Stimulated activated CD8-positive, alpha-beta memory T cell treated with anti-CD3 and anti-CD28 coated beads, Interleukin-15, amount 100 ng/mL, for 1 hour (primary cell): ENCODE results near the gene PREB.

Experiments
- DNase-seq: peaks from one replicate; pipeline ENCODE4 v3.0.0-alpha.2; 2020; ENCODE audit warnings: low read depth

PREB gene

GRCh38 chr2:27152102-27152795 lies 17.8 kb upstream of the PREB start:
- DNase-seq, result no peak

GRCh38 chr2:27150639-27151230 lies 16.3 kb upstream of the PREB start:
- no peak for DNase-seq

GRCh38 chr2:27149570-27150405 lies 15.4 kb upstream of the PREB start:
- no peak for DNase-seq

- no peak for DNase-seq
These were observed 14.5 kb upstream of the PREB start, which contains the start of gene TCF23 for GRCh38 chr2:27148801-27149439. Gene TCF23 (plus strand): TSS chr2:27149004. CDS start chr2:27149134, 130 bp downstream.

GRCh38 chr2:27147935-27148334 lies 13.5 kb upstream of the PREB start:
- no peak for DNase-seq

GRCh38 chr2:27145682-27146081 lies 11.2 kb upstream of the PREB start:
- no peak for DNase-seq

- no peak for DNase-seq
These were observed 8.8 kb upstream of the PREB start for GRCh38 chr2:27143285-27143684.

GRCh38 chr2:27139310-27139709 lies 4.9 kb upstream of the PREB start, which contains the start of gene PRR30:
Gene PRR30 (minus strand): TSS chr2:27139410. CDS start chr2:27138329, 1,081 bp downstream.
- no peak for DNase-seq

- DNase-seq, result no peak
These were observed 3.7 kb upstream of the PREB start for GRCh38 chr2:27138111-27138510.

GRCh38 chr2:27137322-27137935 lies 3.0 kb upstream of the PREB start:
- no peak for DNase-seq

- no peak for DNase-seq
These were observed 2.3 kb upstream of the PREB start for GRCh38 chr2:27136751-27137150.

- DNase-seq, result no peak
These were observed 1.1 kb upstream of the PREB start for GRCh38 chr2:27135478-27135955.

GRCh38 chr2:27134781-27135477 lies 493 bp upstream of the PREB start:
- DNase-seq, result no peak

- no peak for DNase-seq
These were observed 1.1 kb downstream of the PREB start for GRCh38 chr2:27133195-27133875.

- DNase-seq, result no peak
These were observed 3.0 kb downstream of the PREB start for GRCh38 chr2:27131429-27131828.

- no peak for DNase-seq
These were observed 4.0 kb downstream of the PREB start for GRCh38 chr2:27130396-27130795.

- no peak for DNase-seq
These were observed 5.5 kb downstream of the PREB start for GRCh38 chr2:27128668-27129571.

- no peak for DNase-seq
These were observed 6.4 kb downstream of the PREB start for GRCh38 chr2:27127883-27128667.

- DNase-seq, result no peak
These were observed 8.2 kb downstream of the PREB start for GRCh38 chr2:27126252-27126710.
